IMR-90 (cell line): ENCODE results near the gene ABCA8. TPM values are rescaled to one million over a fixed set of nuclear protein-coding genes. Genes with fewer than 3 reads are reported as not detected.

ENCODE experiments used
- ATAC-seq: fragments of 200-7000 bp; cut with Tn5 transposase; 2 replicates; pipeline ENCODE4 v1.9.1; 2020; ENCODE audit warnings: low read depth, mild to moderate bottlenecking, moderate library complexity
- BruUV-seq: library from RNA; stranded (reverse); fragments of 400-500 nt; replicated peaks from 2 replicates; lab custom pipeline; 2021; lab: Mats Ljungman, UMichigan
- CTCF ChIA-PET: fragments of 300-600 bp; formaldehyde crosslinking; extraction: SDS; loops from one replicate; lab custom pipeline; 2021; ENCODE audit warnings: antibody characterized with exemption; lab: Yijun Ruan, JAX
- POLR2A ChIA-PET: fragments of 300-600 bp; sonication (Branson Sonifier 250); formaldehyde crosslinking; loops from one replicate; lab custom pipeline; 2022; ENCODE audit warnings: antibody characterized with exemption; ENCODE audit not compliant: unreplicated experiment; lab: Charles Lee
- DNase-seq: peaks from one replicate; pipeline ENCODE4 v3.0.0; 2013
- H2AFZ ChIP-seq: replicated peaks from 2 replicates; pipeline ENCODE3; 2013; ENCODE audit warnings: low read length, mild to moderate bottlenecking; ENCODE audit not compliant: poor library complexity
- H2AK5ac ChIP-seq: 2 replicates; pipeline ENCODE4 v1.6.1; 2013; ENCODE audit warnings: low read depth, low read length, inconsistent platforms
- H2AK9ac ChIP-seq: replicated peaks from 2 replicates; pipeline ENCODE3; 2013; ENCODE audit warnings: mild to moderate bottlenecking, low read depth, low read length, moderate library complexity; ENCODE audit not compliant: poor library complexity
- H2BK120ac ChIP-seq: 2 replicates; pipeline ENCODE4 v1.6.1; 2013; ENCODE audit warnings: low read depth, low read length, inconsistent platforms
- H2BK15ac ChIP-seq: 3 replicates; pipeline ENCODE4 v1.6.1; 2013; ENCODE audit warnings: low read depth, low read length, inconsistent platforms
- H2BK20ac ChIP-seq: 2 replicates; pipeline ENCODE4 v1.6.1; 2013; ENCODE audit warnings: low read depth, mild to moderate bottlenecking, inconsistent platforms, low read length, moderate library complexity
- H2BK5ac ChIP-seq: 2 replicates; pipeline ENCODE4 v1.6.1; 2013; ENCODE audit warnings: mild to moderate bottlenecking, low read depth, low read length, inconsistent platforms; ENCODE audit not compliant: poor library complexity, severe bottlenecking
- H3K14ac ChIP-seq: replicated peaks from 2 replicates; pipeline ENCODE4 v1.6.1; 2013; ENCODE audit warnings: low read depth, low read length, inconsistent platforms
- H3K18ac ChIP-seq: 2 replicates; pipeline ENCODE4 v1.6.1; 2013; ENCODE audit warnings: low read depth, low read length, control low read depth
- H3K23ac ChIP-seq: 2 replicates; pipeline ENCODE4 v1.6.1; 2013; ENCODE audit warnings: low read depth, low read length, inconsistent platforms
- H3K27ac ChIP-seq: 2 replicates; pipeline ENCODE4 v1.5.1; 2013; ENCODE audit warnings: mild to moderate bottlenecking, control low read depth, low read length; ENCODE audit not compliant: insufficient read depth
- H3K27me3 ChIP-seq: 2 replicates; pipeline ENCODE4 v1.6.1; 2013; ENCODE audit warnings: low read length; ENCODE audit not compliant: control insufficient read depth, insufficient read depth
- H3K36me3 ChIP-seq: 2 replicates; pipeline ENCODE4 v1.6.1; 2013; ENCODE audit warnings: low read length, mixed read lengths; ENCODE audit not compliant: control insufficient read depth, insufficient read depth
- H3K4ac ChIP-seq: 2 replicates; pipeline ENCODE4 v1.6.1; 2013; ENCODE audit warnings: low read depth, low read length, inconsistent platforms
- H3K4me1 ChIP-seq: 2 replicates; pipeline ENCODE4 v1.6.1; 2013; ENCODE audit warnings: low read length, mixed read lengths; ENCODE audit not compliant: control insufficient read depth, insufficient read depth
- H3K4me2 ChIP-seq: 2 replicates; pipeline ENCODE4 v1.6.1; 2013; ENCODE audit warnings: low read depth, mild to moderate bottlenecking, control low read depth, low read length, moderate library complexity
- H3K4me3 ChIP-seq: 2 replicates; pipeline ENCODE4 v1.5.1; 2013; ENCODE audit warnings: low read depth, mild to moderate bottlenecking, control low read depth, low read length, moderate library complexity; ENCODE audit not compliant: insufficient read depth
- H3K56ac ChIP-seq: 2 replicates; pipeline ENCODE4 v1.6.1; 2013; ENCODE audit warnings: low read length, inconsistent platforms; ENCODE audit not compliant: insufficient read depth; ENCODE audit errors: extremely low read depth
- H3K79me1 ChIP-seq, 2 experiments: 2 replicates each; pipeline ENCODE4 v1.6.1; 2013; ENCODE audit warnings: low read length in 2 of 2, inconsistent platforms in 1 of 2, low read depth in 1 of 2
- H3K9ac ChIP-seq: 2 replicates; pipeline ENCODE4 v1.6.1; 2013; ENCODE audit warnings: low read depth, low read length, control low read depth
- H3K9me1 ChIP-seq: 2 replicates; pipeline ENCODE4 v1.6.1; 2013; ENCODE audit warnings: low read length, inconsistent platforms; ENCODE audit not compliant: insufficient read depth
- H3K9me3 ChIP-seq: 2 replicates; pipeline ENCODE4 v1.6.1; 2013; ENCODE audit warnings: low read length; ENCODE audit not compliant: control insufficient read depth, insufficient read depth
- H4K20me1 ChIP-seq: 2 replicates; pipeline ENCODE4 v1.6.1; 2013; ENCODE audit warnings: low read length, inconsistent platforms; ENCODE audit not compliant: insufficient read depth
- H4K5ac ChIP-seq: 2 replicates; pipeline ENCODE4 v1.6.1; 2013; ENCODE audit warnings: mild to moderate bottlenecking, low read depth, low read length, control low read depth
- H4K8ac ChIP-seq, 2 experiments: 2 replicates each; pipeline ENCODE4 v1.6.1; 2013; ENCODE audit warnings: low read depth in 2 of 2, low read length in 2 of 2, control low read depth in 1 of 2, inconsistent platforms in 1 of 2
- H4K91ac ChIP-seq: 2 replicates; pipeline ENCODE4 v1.6.1; 2013; ENCODE audit warnings: low read depth, low read length, inconsistent platforms; ENCODE audit not compliant: insufficient read depth
- FOS ChIP-seq: fragments of 150-350 bp; IDR thresholded peaks from 2 replicates; pipeline ENCODE4 v1.6.1; 2016; ENCODE audit warnings: low read depth, low read length
- POLR2A ChIP-seq: IDR thresholded peaks from 2 replicates; pipeline ENCODE4 v1.6.1; 2012; ENCODE audit warnings: mild to moderate bottlenecking, low read depth, low read length
- WGBS, 2 experiments: methylation state at CpG; one replicate each; pipeline versions ENCODE4 v1.1.5 to v1.1.7; 2013; ENCODE audit warnings: missing lambda C conversion rate in 2 of 2; ENCODE audit not compliant: insufficient read length in 1 of 2; ENCODE audit errors: extremely low coverage in 2 of 2; 5-methylcytosine and 5-hydroxymethylcytosine counted together
- dilution Hi-C: fragments of 300-500 bp; cut with HindIII; formaldehyde crosslinking; loops from one replicate; pipeline ENCODE4 v1.14.3; 2018; ENCODE audit warnings: low sequenced_read_pairs; ENCODE audit not compliant: unreplicated experiment
- in situ Hi-C: fragments of 300-500 bp; cut with MboI; formaldehyde crosslinking; loops from 3 replicates; pipeline ENCODE4 v1.14.3; 2019; ENCODE audit warnings: low sequenced_read_pairs, inconsistent platforms, mixed read lengths
- intact Hi-C: fragments of 100-400 bp; cut with micrococcal nuclease; formaldehyde crosslinking; loops from 2 replicates; pipeline ENCODE4 v1.10.0; 2022
- polyA plus RNA-seq, 3 experiments: library from polyadenylated mRNA; depleted of rRNA; stranded (reverse); fragments of >200 nt; gene quantifications; 2 replicates each; pipeline ENCODE4 v1.2.3, GENCODE V29; 2012; ENCODE audit warnings: low replicate concordance in 1 of 3
- total RNA-seq: library from RNA; depleted of rRNA; stranded (reverse); fragments of >200 nt; gene quantifications from 2 replicates; pipeline ENCODE4 v1.2.3, GENCODE V29; 2012; rRNA removed

ABCA8 gene
- total and polyA plus RNA-seq, 2 of the 4 experiments (the other 2 are of a cell fraction): 1.8 TPM

DNA sequence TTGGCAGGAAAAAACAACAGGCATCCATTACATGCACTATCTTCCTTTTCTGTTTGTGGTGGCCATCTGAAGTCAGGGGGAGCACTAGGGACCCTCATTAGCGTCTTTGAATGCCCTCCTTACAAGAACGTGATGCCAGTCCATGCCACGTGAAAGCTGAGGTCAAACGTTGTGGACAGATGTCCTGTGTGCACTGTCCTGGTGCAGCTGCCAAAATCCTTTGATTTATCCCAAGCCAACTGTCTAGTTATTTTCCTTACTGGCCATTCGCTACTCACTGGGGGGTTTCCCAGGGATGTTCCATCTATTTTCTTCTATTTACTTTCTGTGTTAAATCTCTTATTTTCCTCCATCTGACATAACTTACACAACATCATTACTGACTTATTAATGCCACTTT is 135.7 kb downstream of the ABCA8 start:
- Histone ChIP-seq H3K9ac (no peak overlapping the region), H3K36me3 (no peaks in the 10 kb centered on the region), H3K79me1 (no peaks in the 10 kb centered on the region), H4K5ac (no peak overlapping the region), H3K4me1 (peaks cover 13% of the 10 kb centered on the region), H2AK9ac (no peak overlapping the region), H3K14ac (no peak overlapping the region), H2BK5ac (no peak overlapping the region), H3K4me2 (no peak overlapping the region), H4K8ac (no peak overlapping the region), H3K4me3 (no peak overlapping the region), H2AFZ (no peak overlapping the region), H4K20me1 (0 out of 2 replicates have a peak, but pooled peaks cover 3% of the 10 kb centered on the region), H4K91ac (no peak overlapping the region), H3K9me3 (no peaks in the 10 kb centered on the region), H2BK120ac (peak overlapping the region; percentile 20; the same call in 1 of the 2 replicates), H3K23ac (no peak overlapping the region), H2BK20ac (no peak overlapping the region), H3K4ac (no peak overlapping the region), H3K27me3 (no peaks in the 10 kb centered on the region), H2AK5ac (peak overlapping the region; percentile 86; the same call in 1 of the 2 replicates), H3K18ac (no peak overlapping the region), H3K27ac (no peak overlapping the region), H3K9me1 (peaks cover 14% of the 10 kb centered on the region), H2BK15ac (no peak overlapping the region), H3K56ac (no peak overlapping the region)
- in situ Hi-C loops: no loop called here
- POLR2A ChIA-PET: no interaction called here
- 92% methylated on average over 3 of the region's 5 CpGs; no CpG with 5 or more reads in 1 of the 2 experiments for WGBS, 2 experiments
- intact Hi-C loops: no loop called here
- DNase-seq (no peak), ATAC-seq (no peak)
- TF ChIP-seq FOS (no peak), POLR2A (no peak)
- dilution Hi-C loops: no loop called here
- CTCF ChIA-PET: no interaction called here
- BruUV-seq: no TSS peak

Other genes starting within 250 kb of the ABCA8 start
- under 0.01 TPM in 1 of 2 replicates, not detected in the other for gene ABCA9, start 105.5 kb upstream of the ABCA8 start, total RNA-seq
- not detected in 2 replicates for gene ABCA9, start 105.5 kb upstream of the ABCA8 start, polyA plus RNA-seq (2012; rRNA removed)
- gene ABCA6, start 186.5 kb upstream of the ABCA8 start, total RNA-seq: under 0.01 TPM in 2 replicates
- not detected in 2 replicates for gene ABCA6, start 186.5 kb upstream of the ABCA8 start, polyA plus RNA-seq (2012; rRNA removed)